ENCODE data around the gene TNKS2.
"Not testable (repeated sequence)": the region's sequence is repeated elsewhere in the genome, so short reads cannot be mapped to it uniquely, and the experiment has no call there.

Gene TNKS2

GRCh38 chr10:91797048-91797690 lies 1.1 kb upstream of the TNKS2 start:
- peak overlapping the region; percentile 99 for H3K27ac ChIP-seq (ENCODE audit: low read length)
- peaks cover 16 to 25% of the 10 kb centered on the region in 2 donors for H3K4me1 ChIP-seq (ENCODE audit: control insufficient read depth in 1 of 2, insufficient read depth in 2 of 2, low read length in 2 of 2)
- H3K36me3 ChIP-seq (ENCODE audit: control insufficient read depth in 1 of 2, insufficient read depth in 2 of 2, low read length in 2 of 2) = no peaks in the 10 kb centered on the region
- H3K4me3 ChIP-seq (ENCODE audit: low read depth in 1 of 2, low read length in 2 of 2) = peak overlapping the region; percentile 91 to 100
- H3K27me3 ChIP-seq (ENCODE audit: low read depth, low read length) = no peaks in the 10 kb centered on the region
- H3K9me3 ChIP-seq (ENCODE audit: control insufficient read depth in 1 of 2, low read length in 2 of 2) = no peaks in the 10 kb centered on the region

DNA sequence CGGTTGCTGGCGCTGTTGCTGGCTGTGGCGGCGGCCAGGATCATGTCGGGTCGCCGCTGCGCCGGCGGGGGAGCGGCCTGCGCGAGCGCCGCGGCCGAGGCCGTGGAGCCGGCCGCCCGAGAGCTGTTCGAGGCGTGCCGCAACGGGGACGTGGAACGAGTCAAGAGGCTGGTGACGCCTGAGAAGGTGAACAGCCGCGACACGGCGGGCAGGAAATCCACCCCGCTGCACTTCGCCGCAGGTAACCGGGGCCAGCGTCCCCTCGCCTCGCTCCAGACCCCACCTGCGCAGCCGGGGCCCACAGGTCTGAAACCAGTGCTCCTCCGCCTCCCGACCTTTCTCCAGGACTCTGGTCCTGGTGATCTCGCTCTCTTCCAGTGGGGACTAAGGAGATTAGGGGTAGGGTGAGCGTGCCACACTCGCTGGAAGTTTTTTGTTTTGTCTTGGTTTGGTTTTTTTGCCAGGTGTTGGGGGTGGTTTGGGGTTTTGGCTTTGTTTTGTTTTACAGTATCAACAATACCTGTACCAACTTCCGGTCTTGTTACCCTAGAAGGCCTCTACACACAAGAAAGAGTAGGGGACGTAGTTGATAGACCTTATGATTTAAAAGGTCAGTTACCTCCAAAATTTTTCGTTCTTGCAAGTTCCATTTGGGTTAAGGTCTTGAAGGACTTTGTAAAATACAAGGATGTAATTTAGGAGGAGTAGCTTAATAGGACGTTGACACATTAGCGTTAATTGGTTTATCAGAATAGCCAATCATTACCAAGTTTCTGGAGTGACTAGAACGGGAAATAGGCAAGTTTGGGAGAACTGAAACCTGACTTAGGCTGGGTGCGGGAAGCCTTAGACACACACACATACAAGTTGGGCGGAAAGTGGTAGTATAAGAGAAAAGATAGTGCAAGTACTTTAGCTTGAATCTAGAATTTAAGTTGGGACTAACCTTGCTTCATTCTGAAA lies 704 bp downstream of the TNKS2 start:
- peaks cover 25% of the 10 kb centered on the region in 2 donors for H3K4me1 ChIP-seq (ENCODE audit: control insufficient read depth in 1 of 2, insufficient read depth in 2 of 2, low read length in 2 of 2)
- peak overlapping the region; percentile 99 for H3K27ac ChIP-seq (ENCODE audit: low read length)
- H3K9me3 ChIP-seq (ENCODE audit: control insufficient read depth in 1 of 2, low read length in 2 of 2) = no peaks in the 10 kb centered on the region
- H3K4me3 ChIP-seq (ENCODE audit: low read depth in 1 of 2, low read length in 2 of 2) = peak overlapping the region; percentile 91 to 100
- no peaks in the 10 kb centered on the region for H3K27me3 ChIP-seq (ENCODE audit: low read depth, low read length)
- H3K36me3 ChIP-seq (ENCODE audit: control insufficient read depth in 1 of 2, insufficient read depth in 2 of 2, low read length in 2 of 2) = peaks cover 0 to 4% of the 10 kb centered on the region in 2 donors

GRCh38 chr10:91799612-91799975 lies 1.4 kb downstream of the TNKS2 start:
- H3K4me1 ChIP-seq (ENCODE audit: control insufficient read depth in 1 of 2, insufficient read depth in 2 of 2, low read length in 2 of 2) = peaks cover 25 to 28% of the 10 kb centered on the region in 2 donors
- H3K36me3 ChIP-seq (ENCODE audit: control insufficient read depth in 1 of 2, insufficient read depth in 2 of 2, low read length in 2 of 2) = peaks cover 0 to 4% of the 10 kb centered on the region in 2 donors
- peak overlapping the region; percentile 99 for H3K27ac ChIP-seq (ENCODE audit: low read length)
- no peaks in the 10 kb centered on the region for H3K27me3 ChIP-seq (ENCODE audit: low read depth, low read length)
- H3K4me3 ChIP-seq (ENCODE audit: low read depth in 1 of 2, low read length in 2 of 2) = peak overlapping the region; percentile 91 to 100
- no peaks in the 10 kb centered on the region for H3K9me3 ChIP-seq (ENCODE audit: control insufficient read depth in 1 of 2, low read length in 2 of 2)

DNA sequence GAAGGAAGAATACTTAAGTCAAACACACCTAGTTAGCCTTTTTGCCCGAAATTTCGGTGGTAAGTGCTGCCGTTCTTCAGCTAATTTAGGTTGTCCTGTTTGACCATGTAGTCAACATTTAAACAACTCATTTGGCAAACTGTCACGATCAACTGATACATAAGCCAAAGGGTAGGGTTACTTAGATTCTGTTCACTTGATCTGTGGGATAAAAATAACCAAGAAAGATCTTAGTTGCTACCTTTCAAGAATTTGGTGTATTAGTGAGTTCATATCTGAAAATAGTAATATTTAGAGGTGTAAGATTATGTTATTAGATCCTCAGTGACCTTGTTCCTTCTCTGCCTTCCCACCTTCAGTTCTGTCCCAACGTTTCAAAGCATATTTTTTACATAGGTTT lies 2.0 kb downstream of the TNKS2 start:
- peaks cover 25 to 32% of the 10 kb centered on the region in 2 donors for H3K4me1 ChIP-seq (ENCODE audit: control insufficient read depth in 1 of 2, insufficient read depth in 2 of 2, low read length in 2 of 2)
- no peaks in the 10 kb centered on the region for H3K27me3 ChIP-seq (ENCODE audit: low read depth, low read length)
- H3K36me3 ChIP-seq (ENCODE audit: control insufficient read depth in 1 of 2, insufficient read depth in 2 of 2, low read length in 2 of 2) = peaks cover 0 to 4% of the 10 kb centered on the region in 2 donors
- no peaks in the 10 kb centered on the region for H3K9me3 ChIP-seq (ENCODE audit: control insufficient read depth in 1 of 2, low read length in 2 of 2)
- peak overlapping the region; percentile 91 to 100 for H3K4me3 ChIP-seq (ENCODE audit: low read depth in 1 of 2, low read length in 2 of 2)
- peak overlapping the region; percentile 99 for H3K27ac ChIP-seq (ENCODE audit: low read length)

DNA sequence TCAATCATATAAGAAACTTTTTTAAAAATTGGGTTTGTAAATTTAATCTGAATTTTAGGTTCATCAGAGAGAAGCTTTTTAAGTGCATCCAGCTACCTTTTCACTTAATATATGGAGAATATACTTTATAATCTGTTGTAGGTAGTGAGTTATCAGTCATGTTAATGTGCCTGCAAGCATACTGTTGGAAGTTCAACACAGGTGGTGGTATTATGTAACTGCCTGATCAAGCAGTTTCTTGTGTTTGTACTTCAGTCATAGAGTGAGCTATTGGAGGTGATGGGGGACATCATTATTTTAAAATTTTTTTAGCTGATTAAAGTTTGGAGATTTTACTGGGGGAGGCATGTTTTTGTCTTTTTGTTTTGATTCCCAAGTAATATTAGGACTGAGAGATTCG lies 2.5 kb downstream of the TNKS2 start:
- Histone ChIP-seq H3K4me1 (ENCODE audit: control insufficient read depth in 1 of 2, insufficient read depth in 2 of 2, low read length in 2 of 2) (peaks cover 25 to 37% of the 10 kb centered on the region in 2 donors), H3K27me3 (ENCODE audit: low read depth, low read length) (no peaks in the 10 kb centered on the region), H3K4me3 (ENCODE audit: low read depth in 1 of 2, low read length in 2 of 2) (peak overlapping the region in 1 of 2 donors; percentile 100), H3K9me3 (ENCODE audit: control insufficient read depth in 1 of 2, low read length in 2 of 2) (no peaks in the 10 kb centered on the region), H3K27ac (ENCODE audit: low read length) (no peak overlapping the region), H3K36me3 (ENCODE audit: control insufficient read depth in 1 of 2, insufficient read depth in 2 of 2, low read length in 2 of 2) (peaks cover 0 to 4% of the 10 kb centered on the region in 2 donors)

DNA sequence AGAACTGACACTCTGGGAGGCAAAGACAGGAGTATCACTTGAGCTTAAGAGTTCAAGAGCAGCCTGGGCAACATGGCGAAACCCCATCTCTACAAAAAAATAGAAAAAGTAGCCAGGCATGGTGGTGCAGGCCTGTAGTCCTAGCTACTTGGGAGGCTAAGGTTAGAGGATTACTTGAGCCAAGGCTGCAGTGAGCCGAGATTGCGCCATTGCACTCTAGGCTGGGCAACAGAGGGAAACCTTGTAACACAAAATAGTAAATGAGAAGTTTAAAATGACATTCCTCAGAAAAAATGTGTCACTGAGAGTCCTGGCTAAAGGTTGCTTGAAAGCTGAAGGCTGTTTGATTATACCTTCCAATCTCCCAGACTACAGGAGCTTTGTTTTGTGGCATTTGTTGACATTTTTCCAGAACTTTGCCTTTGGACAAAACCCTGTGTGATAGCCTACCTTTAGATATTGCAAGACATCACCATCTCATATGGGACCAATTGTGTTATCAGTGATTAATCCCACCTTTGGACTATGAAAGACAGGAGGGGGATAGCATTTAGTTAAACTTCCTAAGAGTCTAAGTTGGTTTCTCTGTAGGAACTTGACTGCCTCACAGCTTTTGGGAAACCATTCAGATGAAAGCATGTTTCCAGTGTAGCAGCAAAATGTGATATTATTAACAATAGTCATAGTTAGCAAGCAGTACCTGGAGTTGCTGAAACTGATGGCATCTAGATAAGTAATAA lies 5.3 kb downstream of the TNKS2 start:
- Histone ChIP-seq H3K36me3 (ENCODE audit: control insufficient read depth in 1 of 2, insufficient read depth in 2 of 2, low read length in 2 of 2) (peaks cover 0 to 4% of the 10 kb centered on the region in 2 donors), H3K27me3 (ENCODE audit: low read depth, low read length) (no peaks in the 10 kb centered on the region), H3K9me3 (ENCODE audit: control insufficient read depth in 1 of 2, low read length in 2 of 2) (no peaks in the 10 kb centered on the region), H3K27ac (ENCODE audit: low read length) (no peak overlapping the region), H3K4me1 (ENCODE audit: control insufficient read depth in 1 of 2, insufficient read depth in 2 of 2, low read length in 2 of 2) (peaks cover 16 to 29% of the 10 kb centered on the region in 2 donors), H3K4me3 (ENCODE audit: low read depth in 1 of 2, low read length in 2 of 2) (no peak overlapping the region)

- peaks cover 16 to 29% of the 10 kb centered on the region in 2 donors for H3K4me1 ChIP-seq (ENCODE audit: control insufficient read depth in 1 of 2, insufficient read depth in 2 of 2, low read length in 2 of 2)
- H3K4me3 ChIP-seq (ENCODE audit: low read depth in 1 of 2, low read length in 2 of 2) = no peak overlapping the region
- H3K27me3 ChIP-seq (ENCODE audit: low read depth, low read length) = no peaks in the 10 kb centered on the region
- no peak overlapping the region for H3K27ac ChIP-seq (ENCODE audit: low read length)
- no peaks in the 10 kb centered on the region for H3K9me3 ChIP-seq (ENCODE audit: control insufficient read depth in 1 of 2, low read length in 2 of 2)
- H3K36me3 ChIP-seq (ENCODE audit: control insufficient read depth in 1 of 2, insufficient read depth in 2 of 2, low read length in 2 of 2) = peaks cover 0 to 4% of the 10 kb centered on the region in 2 donors
These were observed 5.9 kb downstream of the TNKS2 start for GRCh38 chr10:91804126-91804510.

DNA sequence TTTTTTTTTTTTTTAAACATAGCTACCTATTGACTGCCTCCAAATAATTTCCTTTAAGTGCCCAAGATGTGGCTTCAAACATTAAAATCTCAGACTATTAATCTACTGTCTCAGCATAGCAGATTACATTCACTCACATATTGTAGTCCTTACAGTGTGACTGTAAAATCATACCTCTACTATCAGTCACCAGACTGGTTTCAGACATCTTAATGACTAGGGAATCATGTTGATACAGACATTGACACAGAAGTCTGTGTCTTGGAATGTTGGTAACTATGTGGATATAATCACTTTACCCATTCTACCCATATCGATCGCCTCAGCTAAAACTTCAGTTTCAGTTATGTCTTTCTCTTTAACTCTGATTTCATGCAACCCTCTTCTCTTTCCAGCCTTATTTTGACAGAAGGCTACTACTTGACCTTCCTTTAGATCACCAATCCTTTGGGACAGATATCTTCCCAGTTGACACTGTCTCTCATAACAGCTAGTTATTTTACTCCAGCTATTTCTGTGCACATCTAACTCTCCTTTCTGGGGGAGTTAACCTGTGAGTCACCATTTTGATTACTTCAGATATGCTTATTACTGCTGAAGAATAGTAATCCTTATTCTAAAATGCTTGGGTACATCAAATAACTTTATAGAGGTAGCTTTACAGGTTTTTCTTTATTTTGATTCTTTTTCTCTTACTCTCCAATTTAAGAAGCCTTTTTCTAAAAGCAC lies 7.0 kb downstream of the TNKS2 start:
- peaks cover 0 to 4% of the 10 kb centered on the region in 2 donors for H3K36me3 ChIP-seq (ENCODE audit: control insufficient read depth in 1 of 2, insufficient read depth in 2 of 2, low read length in 2 of 2)
- no peak overlapping the region for H3K27ac ChIP-seq (ENCODE audit: low read length)
- no peaks in the 10 kb centered on the region for H3K9me3 ChIP-seq (ENCODE audit: control insufficient read depth in 1 of 2, low read length in 2 of 2)
- peaks cover 8 to 29% of the 10 kb centered on the region in 2 donors for H3K4me1 ChIP-seq (ENCODE audit: control insufficient read depth in 1 of 2, insufficient read depth in 2 of 2, low read length in 2 of 2)
- no peaks in the 10 kb centered on the region for H3K27me3 ChIP-seq (ENCODE audit: low read depth, low read length)
- no peak overlapping the region for H3K4me3 ChIP-seq (ENCODE audit: low read depth in 1 of 2, low read length in 2 of 2)

DNA sequence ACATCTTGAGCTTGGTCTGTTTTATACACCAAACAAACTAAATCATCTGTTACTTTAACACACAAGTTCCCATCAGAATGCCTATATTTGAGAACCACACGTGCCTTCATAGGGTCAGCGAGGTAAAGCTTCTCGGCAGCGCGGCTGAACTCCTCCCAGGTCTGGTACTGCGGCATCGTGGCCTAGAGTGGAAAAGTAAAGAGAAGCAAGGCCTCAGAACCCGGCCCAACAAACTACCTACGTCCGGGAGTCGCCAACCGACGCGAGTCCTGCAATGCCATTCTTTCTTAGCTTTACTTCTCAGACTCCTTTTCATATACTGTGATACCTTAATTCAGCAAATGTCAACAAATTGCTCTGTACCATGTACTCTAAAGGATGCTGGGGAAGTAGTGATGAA lies 9.0 kb downstream of the TNKS2 start:
- H3K27ac ChIP-seq (ENCODE audit: low read length); H3K36me3 ChIP-seq (ENCODE audit: control insufficient read depth in 1 of 2, insufficient read depth in 2 of 2, low read length in 2 of 2); H3K9me3 ChIP-seq (ENCODE audit: control insufficient read depth in 1 of 2, low read length in 2 of 2); H3K27me3 ChIP-seq (ENCODE audit: low read depth, low read length); H3K4me3 ChIP-seq (ENCODE audit: low read depth in 1 of 2, low read length in 2 of 2): not testable (repeated sequence)
- peaks cover 0 to 22% of the 10 kb centered on the region in 2 donors for H3K4me1 ChIP-seq (ENCODE audit: control insufficient read depth in 1 of 2, insufficient read depth in 2 of 2, low read length in 2 of 2)

- H3K4me1 ChIP-seq (ENCODE audit: control insufficient read depth in 1 of 2, insufficient read depth in 2 of 2, low read length in 2 of 2) = no peaks in the 10 kb centered on the region
- no peak overlapping the region for H3K4me3 ChIP-seq (ENCODE audit: low read depth in 1 of 2, low read length in 2 of 2)
- H3K27me3 ChIP-seq (ENCODE audit: low read depth, low read length) = no peaks in the 10 kb centered on the region
- H3K27ac ChIP-seq (ENCODE audit: low read length) = no peak overlapping the region
- no peaks in the 10 kb centered on the region for H3K9me3 ChIP-seq (ENCODE audit: control insufficient read depth in 1 of 2, low read length in 2 of 2)
- H3K36me3 ChIP-seq (ENCODE audit: control insufficient read depth in 1 of 2, insufficient read depth in 2 of 2, low read length in 2 of 2) = peaks cover 20% of the 10 kb centered on the region in 2 donors
These were observed 15.0 kb downstream of the TNKS2 start for GRCh38 chr10:91813251-91813650.

Measured in muscle layer of duodenum (tissue), 2 donors.